ENCODE data around the gene HEXB.

- TF ChIP-seq CTCF (IDR thresholded peaks at IDR 0.05; ENCODE audit: insufficient read depth, low read length) (no peak), POLR2AphosphoS5 (IDR thresholded peaks at IDR 0.05; ENCODE audit: low read depth) (no peak)
Observed at GRCh38 chr5:74639807-74640449, 45.1 kb upstream of the HEXB start.
